Natural killer cell (primary cell): ENCODE measurements around the gene MYO15A. TPM values are rescaled to one million over a fixed set of nuclear protein-coding genes. Genes with fewer than 3 reads are reported as not detected.
A peak's percentile ranks its signal among the peaks of the same experiment; 100 is the strongest.

ENCODE experiments used
- ATAC-seq, 3 donors: fragments of 150-1000 bp in 2 of 3; fragments of 200-7000 bp in 1 of 3; cut with Tn5 transposase; 1 replicate in 1 of 3; 2 replicates in 2 of 3; pipeline ENCODE4 v1.10.0; 2021; ENCODE audit warnings: mild to moderate bottlenecking in 2 of 3, moderate library complexity in 2 of 3
- DNase-seq, 2 donors: peaks; one replicate each; pipeline versions ENCODE4 v3.0.0 to v3.0.0-alpha.2; 2013 to 2021; ENCODE audit warnings: mixed read lengths in 1 of 2
- H3K27ac ChIP-seq: one replicate; pipeline ENCODE4 v1.5.1; 2013; ENCODE audit warnings: mild to moderate bottlenecking, low read length
- H3K27me3 ChIP-seq: one replicate; pipeline ENCODE4 v1.6.1; 2013; ENCODE audit warnings: low read length; ENCODE audit not compliant: control insufficient read depth, insufficient read depth
- H3K36me3 ChIP-seq: one replicate; pipeline ENCODE4 v1.6.1; 2013; ENCODE audit warnings: low read length; ENCODE audit not compliant: control insufficient read depth, insufficient read depth
- H3K4me1 ChIP-seq: one replicate; pipeline ENCODE4 v1.6.1; 2013; ENCODE audit warnings: low read length; ENCODE audit not compliant: control insufficient read depth, insufficient read depth
- H3K4me3 ChIP-seq: one replicate; pipeline ENCODE4 v1.5.1; 2013; ENCODE audit warnings: low read length
- H3K9me3 ChIP-seq: one replicate; pipeline ENCODE4 v1.6.1; 2013; ENCODE audit warnings: low read length; ENCODE audit not compliant: control insufficient read depth, insufficient read depth
- H3K27ac Mint-ChIP-seq, 2 donors: one replicate each; pipeline ENCODE4 v1.8.0; 2022; ENCODE audit warnings: mild to moderate bottlenecking in 2 of 2, mixed read lengths in 2 of 2, moderate library complexity in 1 of 2
- H3K27me3 Mint-ChIP-seq, 2 donors: one replicate each; pipeline ENCODE4 v1.8.0; 2022; ENCODE audit warnings: low read depth in 2 of 2, mixed read lengths in 2 of 2
- H3K36me3 Mint-ChIP-seq: one replicate; pipeline ENCODE4 v1.8.0; 2022; ENCODE audit warnings: mixed read lengths
- H3K4me1 Mint-ChIP-seq, 2 donors: one replicate each; pipeline ENCODE4 v1.8.0; 2022; ENCODE audit warnings: mixed read lengths in 2 of 2
- H3K4me3 Mint-ChIP-seq: one replicate; pipeline ENCODE4 v1.8.0; 2022; ENCODE audit warnings: mild to moderate bottlenecking, moderate library complexity, mixed read lengths
- H3K9me3 Mint-ChIP-seq, 2 donors: one replicate each; pipeline ENCODE4 v1.8.0; 2022; ENCODE audit warnings: mixed read lengths in 2 of 2
- WGBS: methylation state at CpG from one replicate; pipeline ENCODE4 v1.1.7; 2013; ENCODE audit warnings: missing lambda C conversion rate; ENCODE audit not compliant: insufficient coverage; 5-methylcytosine and 5-hydroxymethylcytosine counted together
- intact Hi-C: fragments of 100-400 bp; cut with micrococcal nuclease; formaldehyde crosslinking; loops from one replicate; pipeline ENCODE4 v1.14.2; 2022
- total RNA-seq, 4 donors: library from RNA; stranded (reverse); fragments of 120-200 nt in 1 of 4; gene quantifications; one replicate each; pipeline versions ENCODE4 v1.2.3 to v1.2.4, GENCODE V29; 2013 to 2022
- TF ChIP-seq, protein P1 (sequence below): fragments of 200-600 bp; IDR thresholded peaks from one replicate; pipeline ENCODE4 v1.8.0; 2022; ENCODE audit warnings: antibody characterized with exemption

Gene MYO15A
- total RNA-seq, 3 donors from 2014 or later (not counting 1 experiment from before 2014, with no cell fraction given): 1.6 to 2.0 (median 1.8) TPM

DNA sequence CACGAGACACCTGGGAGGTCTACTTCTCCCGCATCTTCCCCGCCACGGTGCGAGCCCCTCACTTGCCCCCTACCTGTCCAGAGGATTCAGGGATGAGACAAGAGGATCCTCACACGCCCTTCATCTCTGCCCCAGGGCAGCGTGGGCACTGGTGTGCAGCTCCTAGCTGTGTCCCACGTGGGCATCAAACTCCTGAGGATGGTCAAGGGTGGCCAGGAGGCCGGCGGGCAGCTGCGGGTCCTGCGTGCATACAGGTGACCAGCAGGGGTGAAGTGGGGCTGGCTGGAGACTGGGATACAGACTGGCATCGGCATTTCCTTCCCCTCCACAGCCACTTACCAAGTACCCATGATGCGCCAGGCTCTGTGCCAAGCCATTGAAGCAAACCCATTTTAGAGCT is 46.6 kb downstream of the MYO15A start:
- peaks cover 6 to 15% of the 10 kb centered on the region in 2 donors for H3K4me1 Mint-ChIP-seq
- Histone ChIP-seq H3K36me3 (no peaks in the 10 kb centered on the region), H3K4me1 (peaks cover 25% of the 10 kb centered on the region), H3K27ac (no peak overlapping the region), H3K9me3 (no peaks in the 10 kb centered on the region), H3K4me3 (no peak overlapping the region), H3K27me3 (no peaks in the 10 kb centered on the region)
- H3K27me3 Mint-ChIP-seq: no peaks in the 10 kb centered on the region
- no peaks in the 10 kb centered on the region for H3K9me3 Mint-ChIP-seq
- H3K4me3 Mint-ChIP-seq: no peak overlapping the region
- TF ChIP-seq, protein P1, sequence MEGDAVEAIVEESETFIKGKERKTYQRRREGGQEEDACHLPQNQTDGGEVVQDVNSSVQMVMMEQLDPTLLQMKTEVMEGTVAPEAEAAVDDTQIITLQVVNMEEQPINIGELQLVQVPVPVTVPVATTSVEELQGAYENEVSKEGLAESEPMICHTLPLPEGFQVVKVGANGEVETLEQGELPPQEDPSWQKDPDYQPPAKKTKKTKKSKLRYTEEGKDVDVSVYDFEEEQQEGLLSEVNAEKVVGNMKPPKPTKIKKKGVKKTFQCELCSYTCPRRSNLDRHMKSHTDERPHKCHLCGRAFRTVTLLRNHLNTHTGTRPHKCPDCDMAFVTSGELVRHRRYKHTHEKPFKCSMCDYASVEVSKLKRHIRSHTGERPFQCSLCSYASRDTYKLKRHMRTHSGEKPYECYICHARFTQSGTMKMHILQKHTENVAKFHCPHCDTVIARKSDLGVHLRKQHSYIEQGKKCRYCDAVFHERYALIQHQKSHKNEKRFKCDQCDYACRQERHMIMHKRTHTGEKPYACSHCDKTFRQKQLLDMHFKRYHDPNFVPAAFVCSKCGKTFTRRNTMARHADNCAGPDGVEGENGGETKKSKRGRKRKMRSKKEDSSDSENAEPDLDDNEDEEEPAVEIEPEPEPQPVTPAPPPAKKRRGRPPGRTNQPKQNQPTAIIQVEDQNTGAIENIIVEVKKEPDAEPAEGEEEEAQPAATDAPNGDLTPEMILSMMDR: no peak
- DNase-seq (no peak), ATAC-seq (no peak)
- no peaks in the 10 kb centered on the region for H3K36me3 Mint-ChIP-seq
- intact Hi-C loops: no loop called here
- 94% methylated on average over 14 of the region's 14 CpGs for WGBS
- H3K27ac Mint-ChIP-seq: peak overlapping the region in 1 of 2 donors; percentile 70

DNA sequence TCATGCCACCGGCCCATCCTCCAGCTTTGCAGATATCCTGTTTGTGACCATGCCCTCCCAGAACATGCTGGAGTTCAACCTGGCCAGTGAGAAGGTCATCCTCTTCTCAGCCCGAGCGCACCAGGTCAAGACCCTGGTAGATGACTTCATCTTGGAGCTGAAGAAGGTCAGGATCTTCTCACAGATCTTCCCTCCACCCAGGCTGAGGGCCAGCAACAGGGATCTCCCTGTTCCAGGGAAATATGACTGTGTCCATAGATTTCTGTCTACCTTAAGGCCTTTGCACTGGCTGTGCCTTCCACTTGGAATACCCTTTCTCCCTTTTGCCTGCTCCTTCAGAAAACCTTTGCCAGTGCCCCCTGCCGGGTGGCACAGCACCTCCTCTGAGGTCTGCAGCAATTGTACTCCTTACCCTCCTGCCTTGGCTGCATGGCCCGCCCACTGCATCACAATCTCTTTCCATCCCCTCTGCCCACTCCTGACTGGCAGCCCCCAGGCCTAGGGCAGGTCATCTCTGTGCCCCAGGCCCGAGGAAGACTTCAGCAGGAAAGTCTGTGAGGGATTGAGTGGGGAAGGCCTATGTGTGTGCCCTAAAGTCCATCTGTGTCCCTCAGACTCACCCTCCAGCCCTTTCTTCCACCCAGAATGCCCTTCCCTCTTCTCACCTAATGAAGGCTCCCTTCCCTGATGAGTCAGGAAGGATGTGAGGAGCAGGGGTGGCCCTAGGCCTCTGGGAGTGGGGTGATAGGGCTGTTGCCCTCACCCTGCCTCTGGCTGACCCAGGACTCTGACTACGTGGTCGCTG is 47.8 kb downstream of the MYO15A start:
- ATAC-seq (no peak), DNase-seq (no peak)
- Mint-ChIP-seq H3K27me3 (no peaks in the 10 kb centered on the region), H3K27ac (peak overlapping the region in 1 of 2 donors; percentile 70), H3K36me3 (no peaks in the 10 kb centered on the region), H3K4me3 (no peak overlapping the region), H3K4me1 (peaks cover 6 to 15% of the 10 kb centered on the region in 2 donors), H3K9me3 (no peaks in the 10 kb centered on the region)
- Histone ChIP-seq H3K36me3 (no peaks in the 10 kb centered on the region), H3K4me1 (peaks cover 25% of the 10 kb centered on the region), H3K9me3 (no peaks in the 10 kb centered on the region), H3K4me3 (no peak overlapping the region), H3K27ac (no peak overlapping the region), H3K27me3 (no peaks in the 10 kb centered on the region)
- TF ChIP-seq, protein P1: no peak
- 78% methylated on average over 7 of the region's 8 CpGs for WGBS
- intact Hi-C loops: no loop called here

- no peaks in the 10 kb centered on the region for H3K27me3 Mint-ChIP-seq
- H3K27ac Mint-ChIP-seq: peak overlapping the region in 1 of 2 donors; percentile 94
- ATAC-seq (no peak), DNase-seq (no peak)
- Histone ChIP-seq H3K27me3 (no peaks in the 10 kb centered on the region), H3K36me3 (no peaks in the 10 kb centered on the region), H3K4me3 (no peak overlapping the region), H3K4me1 (peaks cover 25% of the 10 kb centered on the region), H3K27ac (peak overlapping the region; percentile 33), H3K9me3 (no peaks in the 10 kb centered on the region)
- peaks cover 6 to 15% of the 10 kb centered on the region in 2 donors for H3K4me1 Mint-ChIP-seq
- TF ChIP-seq, protein P1: no peak
- H3K9me3 Mint-ChIP-seq: no peaks in the 10 kb centered on the region
- H3K4me3 Mint-ChIP-seq: no peak overlapping the region
- no peaks in the 10 kb centered on the region for H3K36me3 Mint-ChIP-seq
- intact Hi-C loops: no loop called here
- WGBS: 89% methylated on average over 10 of the region's 10 CpGs
Measured at GRCh38 chr17:18156976-18157280, 48.4 kb downstream of the MYO15A start.
